Liver (tissue), 9 donors: ENCODE results near the gene PRDM5. TPM values are rescaled to one million over a fixed set of nuclear protein-coding genes. Genes with fewer than 3 reads are reported as not detected.

Experiments
- DNase-seq: peaks from one replicate; pipeline ENCODE4 v3.0.0-alpha.2; 2017; ENCODE audit warnings: low spot score
- H3K27ac ChIP-seq, 2 donors: one replicate each; pipeline ENCODE4 v1.7.0; 2013; ENCODE audit warnings: inconsistent platforms in 2 of 2, low read length in 2 of 2, control low read depth in 1 of 2, low read depth in 1 of 2, mild to moderate bottlenecking in 1 of 2
- H3K27me3 ChIP-seq, 4 donors: one replicate each; pipeline versions ENCODE4 v1.6.1 to v1.7.0; 2013; ENCODE audit warnings: low read length in 3 of 4, inconsistent platforms in 1 of 4, mild to moderate bottlenecking in 1 of 4, moderate library complexity in 1 of 4; ENCODE audit not compliant: control insufficient read depth in 4 of 4, insufficient read depth in 4 of 4
- H3K36me3 ChIP-seq, 4 donors: one replicate each; pipeline versions ENCODE4 v1.6.1 to v1.7.0; 2013; ENCODE audit warnings: low read length in 3 of 4, mild to moderate bottlenecking in 3 of 4, low read depth in 1 of 4, moderate library complexity in 1 of 4; ENCODE audit not compliant: control insufficient read depth in 4 of 4, insufficient read depth in 3 of 4
- H3K4me1 ChIP-seq, 4 donors: one replicate each; pipeline versions ENCODE4 v1.6.1 to v1.7.0; 2013; ENCODE audit warnings: low read length in 3 of 4, mild to moderate bottlenecking in 3 of 4, moderate library complexity in 1 of 4; ENCODE audit not compliant: control insufficient read depth in 4 of 4, insufficient read depth in 4 of 4
- H3K4me3 ChIP-seq, 3 donors: one replicate each; pipeline versions ENCODE4 v1.6.1 to v1.7.0; 2013; ENCODE audit warnings: low read length in 3 of 3, control low read depth in 1 of 3, low read depth in 1 of 3, mild to moderate bottlenecking in 1 of 3
- H3K9ac ChIP-seq, 2 donors: one replicate each; pipeline ENCODE4 v1.7.0; 2013; ENCODE audit warnings: low read length in 2 of 2, mild to moderate bottlenecking in 2 of 2, moderate library complexity in 2 of 2, control low read depth in 1 of 2, low read depth in 1 of 2
- H3K9me3 ChIP-seq, 4 donors: one replicate each; pipeline versions ENCODE4 v1.6.1 to v1.7.0; 2013; ENCODE audit warnings: low read length in 3 of 4; ENCODE audit not compliant: control insufficient read depth in 4 of 4
- ATF3 ChIP-seq: IDR thresholded peaks from 2 replicates; pipeline ENCODE4 v1.6.1; 2016; ENCODE audit warnings: antibody characterized with exemption
- CTCF ChIP-seq: fragments of 150-350 bp; IDR thresholded peaks from 2 replicates; pipeline ENCODE4 v1.5.1; 2017; ENCODE audit warnings: improper control_type of control experiment, low read depth, low read length; ENCODE audit not compliant: missing input control
- EGR1 ChIP-seq, 2 donors: IDR thresholded peaks; 2 replicates each; pipeline ENCODE4 v1.6.1; 2016 to 2018; ENCODE audit warnings: antibody characterized with exemption in 2 of 2, low read depth in 2 of 2
- FOXA1 ChIP-seq: IDR thresholded peaks from 2 replicates; pipeline ENCODE4 v1.6.1; 2016; ENCODE audit warnings: antibody characterized with exemption
- FOXA2 ChIP-seq: IDR thresholded peaks from 2 replicates; pipeline ENCODE4 v1.6.1; 2016; ENCODE audit warnings: antibody characterized with exemption
- GABPA ChIP-seq, 2 donors: IDR thresholded peaks in 1 of 2; conservative IDR thresholded peaks in 1 of 2; 2 replicates each; pipeline ENCODE4 v1.6.1; 2016; ENCODE audit warnings: antibody characterized with exemption in 2 of 2, mild to moderate bottlenecking in 1 of 2, moderate library complexity in 1 of 2
- HNF4A ChIP-seq, 2 donors: conservative IDR thresholded peaks; 2 replicates each; pipeline ENCODE4 v1.6.1; 2016; ENCODE audit warnings: antibody characterized with exemption in 2 of 2, mild to moderate bottlenecking in 2 of 2
- HNF4G ChIP-seq: IDR thresholded peaks from 2 replicates; pipeline ENCODE4 v1.6.1; 2016; ENCODE audit warnings: antibody characterized with exemption
- JUND ChIP-seq, 2 donors: IDR thresholded peaks; 2 replicates each; pipeline ENCODE4 v1.6.1; 2016; ENCODE audit warnings: antibody characterized with exemption in 2 of 2
- MAX ChIP-seq: IDR thresholded peaks from 2 replicates; pipeline ENCODE4 v1.6.1; 2016; ENCODE audit warnings: antibody characterized with exemption
- NR2F2 ChIP-seq: IDR thresholded peaks from 2 replicates; pipeline ENCODE4 v1.6.1; 2016; ENCODE audit warnings: antibody characterized with exemption
- RAD21 ChIP-seq, 2 donors: IDR thresholded peaks; 2 replicates each; pipeline ENCODE4 v1.6.1; 2016; ENCODE audit warnings: antibody characterized with exemption in 2 of 2, mild to moderate bottlenecking in 2 of 2
- SP1 ChIP-seq: IDR thresholded peaks from 2 replicates; pipeline ENCODE4 v1.6.1; 2018; ENCODE audit warnings: antibody characterized with exemption, mild to moderate bottlenecking
- ZBTB33 ChIP-seq: IDR thresholded peaks from 2 replicates; pipeline ENCODE4 v1.6.1; 2016; ENCODE audit warnings: antibody characterized with exemption
- polyA plus RNA-seq, 2 donors: library from polyadenylated mRNA; stranded (reverse) in 1 of 2; unstranded in 1 of 2; fragments of 200-250 nt in 1 of 2; fragments of >200 nt in 1 of 2; fragmentation: Nextera tagmentation in 1 of 2; extraction: Ambion mirVana in 1 of 2; gene quantifications; one replicate each; pipeline versions ENCODE4 v1.2.1 to v1.2.3, GENCODE V29; 2013 to 2015
- total RNA-seq, 2 donors: library from RNA; depleted of rRNA; stranded (reverse); fragments of >200 nt; gene quantifications; one replicate each; pipeline ENCODE4 v1.2.3, GENCODE V29; 2014
- TF ChIP-seq, protein P1 (sequence below): IDR thresholded peaks from 2 replicates; pipeline ENCODE4 v1.6.1; 2016; ENCODE audit warnings: antibody characterized with exemption, mild to moderate bottlenecking
- donor health status: healthy.
- donor health status: healthy.
- donor health status: healthy.
- donor health status: healthy.
- donor health status: healthy.

The PRDM5 gene
- total and polyA plus RNA-seq, 4 donors, result 0.17 to 4.0 (median 1.1) TPM

GRCh38 chr4:120927801-120928409, 5.4 kb upstream of the PRDM5 start:
- Histone ChIP-seq H3K9ac (no peak overlapping the region), H3K27me3 (peaks cover 0 to 5% (median 2%) of the 10 kb centered on the region in 4 donors), H3K36me3 (no peaks in the 10 kb centered on the region), H3K9me3 (no peaks in the 10 kb centered on the region), H3K4me3 (no peak overlapping the region), H3K27ac (no peak overlapping the region), H3K4me1 (peaks cover 0 to 2% (median 0%) of the 10 kb centered on the region in 4 donors)
- no peak for DNase-seq
- TF ChIP-seq FOXA1, result no peak
- TF ChIP-seq MAX, result no peak
- TF ChIP-seq GABPA (IDR thresholded peaks at IDR 0.05 in 1 of 2, conservative IDR thresholded peaks at IDR 0.05 in 1 of 2), result no peak
- TF ChIP-seq, protein P1, sequence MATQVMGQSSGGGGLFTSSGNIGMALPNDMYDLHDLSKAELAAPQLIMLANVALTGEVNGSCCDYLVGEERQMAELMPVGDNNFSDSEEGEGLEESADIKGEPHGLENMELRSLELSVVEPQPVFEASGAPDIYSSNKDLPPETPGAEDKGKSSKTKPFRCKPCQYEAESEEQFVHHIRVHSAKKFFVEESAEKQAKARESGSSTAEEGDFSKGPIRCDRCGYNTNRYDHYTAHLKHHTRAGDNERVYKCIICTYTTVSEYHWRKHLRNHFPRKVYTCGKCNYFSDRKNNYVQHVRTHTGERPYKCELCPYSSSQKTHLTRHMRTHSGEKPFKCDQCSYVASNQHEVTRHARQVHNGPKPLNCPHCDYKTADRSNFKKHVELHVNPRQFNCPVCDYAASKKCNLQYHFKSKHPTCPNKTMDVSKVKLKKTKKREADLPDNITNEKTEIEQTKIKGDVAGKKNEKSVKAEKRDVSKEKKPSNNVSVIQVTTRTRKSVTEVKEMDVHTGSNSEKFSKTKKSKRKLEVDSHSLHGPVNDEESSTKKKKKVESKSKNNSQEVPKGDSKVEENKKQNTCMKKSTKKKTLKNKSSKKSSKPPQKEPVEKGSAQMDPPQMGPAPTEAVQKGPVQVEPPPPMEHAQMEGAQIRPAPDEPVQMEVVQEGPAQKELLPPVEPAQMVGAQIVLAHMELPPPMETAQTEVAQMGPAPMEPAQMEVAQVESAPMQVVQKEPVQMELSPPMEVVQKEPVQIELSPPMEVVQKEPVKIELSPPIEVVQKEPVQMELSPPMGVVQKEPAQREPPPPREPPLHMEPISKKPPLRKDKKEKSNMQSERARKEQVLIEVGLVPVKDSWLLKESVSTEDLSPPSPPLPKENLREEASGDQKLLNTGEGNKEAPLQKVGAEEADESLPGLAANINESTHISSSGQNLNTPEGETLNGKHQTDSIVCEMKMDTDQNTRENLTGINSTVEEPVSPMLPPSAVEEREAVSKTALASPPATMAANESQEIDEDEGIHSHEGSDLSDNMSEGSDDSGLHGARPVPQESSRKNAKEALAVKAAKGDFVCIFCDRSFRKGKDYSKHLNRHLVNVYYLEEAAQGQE, result no peak
- no peak for TF ChIP-seq NR2F2
- no peak for TF ChIP-seq CTCF
- no peak for TF ChIP-seq ZBTB33
- no peak for TF ChIP-seq EGR1 (IDR thresholded peaks at IDR 0.05; ENCODE audit: low read depth in 2 of 2)
- no peak for TF ChIP-seq HNF4A (conservative IDR thresholded peaks at IDR 0.05)
- TF ChIP-seq JUND (IDR thresholded peaks at IDR 0.05), result no peak
- TF ChIP-seq RAD21 (IDR thresholded peaks at IDR 0.05), result no peak
- no peak for TF ChIP-seq SP1
- TF ChIP-seq HNF4G, result no peak
- TF ChIP-seq ATF3, result no peak
- no peak for TF ChIP-seq FOXA2
